ENCODE measurements around the gene NAV3.

GRCh38 chr12:77993658-77994057 is 163.0 kb downstream of the NAV3 start:
- TF ChIP-seq CTCF (IDR thresholded peaks at IDR 0.05): no peak
- TF ChIP-seq POLR2A (IDR thresholded peaks at IDR 0.05): no peak

All from right lobe of liver (tissue), 4 donors.